Retinal pigment epithelial cell (primary cell): Measurements from ENCODE around the gene INPP4A.

Source experiments
- DNase-seq: peaks from one replicate; pipeline ENCODE4 v3.0.0-alpha.2; 2010; ENCODE audit warnings: low read depth
- H3K4me3 ChIP-seq: 2 replicates; pipeline ENCODE4 v1.5.1; 2011; ENCODE audit warnings: mild to moderate bottlenecking, low read length, control low read depth, moderate library complexity
- CTCF ChIP-seq: conservative IDR thresholded peaks from 2 replicates; pipeline ENCODE4 v1.5.1; 2011; ENCODE audit warnings: low read depth, low read length, control low read depth, inconsistent platforms

INPP4A gene

DNA sequence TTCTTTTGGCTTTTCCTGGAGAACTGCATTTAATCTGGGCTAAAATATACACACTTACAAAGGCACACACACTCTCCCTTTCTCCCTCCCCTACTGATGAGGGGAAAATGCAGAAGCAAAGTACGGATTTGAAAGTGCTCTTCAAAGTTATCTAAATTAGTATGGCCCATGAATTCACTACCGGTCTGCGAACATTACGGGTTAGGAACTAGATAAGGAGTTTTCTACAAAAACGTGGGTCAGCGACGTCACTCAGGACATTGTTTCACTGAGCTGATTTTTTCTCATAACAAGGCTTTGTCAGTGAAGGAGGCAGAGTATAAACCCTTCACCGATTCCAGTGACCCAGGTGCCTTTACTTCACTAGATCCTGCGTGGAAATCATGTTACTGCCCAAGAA is 116.4 kb downstream of the INPP4A start:
- TF ChIP-seq CTCF: no peak
- H3K4me3 ChIP-seq: no peak overlapping the region
- no peak for DNase-seq

DNA sequence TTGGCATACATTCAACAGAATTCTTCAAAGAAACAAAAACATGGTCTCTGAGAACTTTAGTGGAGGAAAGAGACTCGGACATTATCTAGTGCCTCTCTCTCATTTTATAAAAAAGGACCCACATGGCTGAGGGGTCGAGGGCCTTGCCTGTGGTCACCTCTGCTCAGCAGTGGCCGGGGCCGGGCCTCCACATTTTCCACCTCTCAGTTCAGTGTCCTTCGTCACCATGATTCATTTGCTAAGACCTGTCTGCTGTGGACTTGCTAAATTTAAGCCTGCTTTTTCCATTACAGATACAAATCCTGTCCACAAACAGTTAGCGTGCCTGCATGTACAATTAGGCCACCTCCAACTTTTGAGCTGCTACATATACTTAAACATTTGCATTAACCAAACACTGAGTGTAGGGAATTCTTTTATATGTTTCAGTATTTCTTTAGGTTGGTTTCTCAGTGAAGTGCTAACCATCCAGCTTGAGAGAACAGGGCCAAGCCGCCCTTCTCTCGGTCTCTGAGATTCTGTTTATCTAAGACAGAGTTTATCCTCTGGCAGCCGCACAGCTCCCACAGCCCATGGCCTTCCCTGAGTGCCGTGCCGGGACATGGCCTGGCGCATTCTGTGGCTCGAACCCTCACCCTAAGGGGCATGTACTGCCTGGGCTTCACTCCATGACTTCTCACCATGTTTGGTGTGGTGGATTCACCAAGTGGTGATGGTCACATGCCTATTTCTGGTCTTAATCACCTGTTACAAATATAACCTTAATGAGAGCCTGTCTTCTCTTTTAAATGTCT is 117.4 kb downstream of the INPP4A start:
- no peak for TF ChIP-seq CTCF
- no peak overlapping the region for H3K4me3 ChIP-seq
- no peak for DNase-seq

- no peak for TF ChIP-seq CTCF
- DNase-seq: no peak
- no peak overlapping the region for H3K4me3 ChIP-seq
These were observed 118.7 kb downstream of the INPP4A start for GRCh38 chr2:98563394-98563793.

- no peak overlapping the region for H3K4me3 ChIP-seq
- no peak for TF ChIP-seq CTCF
- DNase-seq: no peak
These were observed 120.0 kb downstream of the INPP4A start for GRCh38 chr2:98564541-98565132.

DNA sequence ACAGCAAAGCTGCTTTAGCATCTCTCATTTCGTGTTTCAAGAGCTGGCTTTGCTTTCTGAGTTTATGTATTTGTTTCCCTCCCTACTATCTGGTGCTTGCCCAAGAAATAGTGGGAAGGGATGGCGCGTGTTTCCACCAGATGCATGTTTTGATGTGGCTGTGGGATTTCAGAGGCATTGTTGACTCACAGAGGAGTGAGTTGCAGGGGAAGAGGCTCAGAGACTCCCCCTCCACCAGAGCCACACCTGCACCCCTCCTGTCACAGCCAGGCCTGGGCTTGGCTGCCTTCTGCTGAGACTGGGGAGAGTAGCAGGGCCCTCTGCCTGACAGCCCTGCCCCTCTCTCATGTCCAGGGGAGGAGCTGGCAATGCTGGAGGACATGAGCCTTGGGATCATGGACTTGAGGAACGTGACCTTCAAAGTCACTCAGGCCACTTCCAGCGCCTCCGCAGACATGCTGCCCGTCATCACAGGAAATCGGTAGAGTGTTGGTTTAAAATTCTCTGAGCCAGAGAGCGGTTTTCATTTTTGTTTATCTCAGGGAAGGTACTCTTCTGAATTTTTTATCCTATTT is 120.7 kb downstream of the INPP4A start:
- no peak for DNase-seq
- no peak for TF ChIP-seq CTCF

GRCh38 chr2:98565941-98566340 is 121.3 kb downstream of the INPP4A start:
- H3K4me3 ChIP-seq: no peak overlapping the region
- TF ChIP-seq CTCF: no peak
- DNase-seq: no peak

More for the DNA sequence above, 120.7 kb downstream of the INPP4A start:
- no peak overlapping the region for H3K4me3 ChIP-seq
